Motor neuron (in vitro differentiated cells): ENCODE results near the gene UNC13D. TPM values are rescaled to one million over a fixed set of nuclear protein-coding genes. Genes with fewer than 3 reads are reported as not detected.
A peak's percentile ranks its signal among the peaks of the same experiment; 100 is the strongest.
"Not testable (repeated sequence)": the region's sequence is repeated elsewhere in the genome, so short reads cannot be mapped to it uniquely, and the experiment has no call there.

Experiments used
- ATAC-seq, 8 experiments: fragments of 200-7000 bp; cut with Tn5 transposase; replicated peaks in 6 of 8; 2 replicates each; pipeline ENCODE4 v1.8.0; 2021; ENCODE audit warnings: mild to moderate bottlenecking in 8 of 8, moderate library complexity in 8 of 8
- H3K27ac ChIP-seq, 2 donors: fragments of 250-450 bp; sonication (Bioruptor Pico); 2 replicates each; pipeline ENCODE4 v1.9.0; 2021; ENCODE audit warnings: antibody characterized with exemption in 2 of 2, mild to moderate bottlenecking in 2 of 2, moderate library complexity in 1 of 2
- H3K4me1 ChIP-seq, 2 donors: fragments of 250-450 bp; sonication (Bioruptor Pico); replicated peaks in 1 of 2; 2 replicates each; pipeline ENCODE4 v1.6.1; 2021; ENCODE audit warnings: antibody characterized with exemption in 2 of 2, mild to moderate bottlenecking in 2 of 2, moderate library complexity in 1 of 2
- H3K4me3 ChIP-seq, 5 donors: fragments of 250-450 bp; sonication (Bioruptor Pico); 2 replicates each; pipeline ENCODE4 v1.9.0; 2021; ENCODE audit warnings: antibody characterized with exemption in 5 of 5, mild to moderate bottlenecking in 5 of 5, moderate library complexity in 4 of 5
- WGBS, 10 experiments: fragments of 450-650 bp; shearing (Covaris generic); methylation state at CpG; one replicate each; pipeline ENCODE4 v1.0.0; 2022; 5-methylcytosine and 5-hydroxymethylcytosine counted together
- in situ Hi-C, 9 experiments: fragments of 400-800 bp; cut with MboI; loops; one replicate each; pipeline ENCODE4 v1.15.0; 2021; ENCODE audit warnings: low sequenced_read_pairs in 9 of 9, low pct_unique_long_range_greater_than_20kb in 2 of 9; ENCODE audit not compliant: unreplicated experiment in 9 of 9
- total RNA-seq, 8 experiments: library from RNA; unstranded; fragments of 300-600 nt; gene quantifications; 2 replicates each; pipeline versions ENCODE4 v1.2.3 to v1.2.4, GENCODE V29; 2022

UNC13D gene
- total RNA-seq, 8 experiments from 2014 or later: 0.87 to 9.1 (median 2.7) TPM

- no peak overlapping the region for H3K27ac ChIP-seq
- no peak for ATAC-seq
- H3K4me3 ChIP-seq: no peak overlapping the region
- in situ Hi-C loops: no loop called here
- 0 to 100% (median 74%) methylated on average over 1 to 7 of the region's 7 CpGs for WGBS, 10 experiments
- peaks cover 9 to 12% of the 10 kb centered on the region in 2 donors for H3K4me1 ChIP-seq
Measured at GRCh38 chr17:75853433-75853832, 9.2 kb upstream of the UNC13D start.

GRCh38 chr17:75851693-75851991, 7.4 kb upstream of the UNC13D start:
- H3K4me3 ChIP-seq, ATAC-seq, H3K27ac ChIP-seq, in situ Hi-C loops: not testable (repeated sequence)
- WGBS, 10 experiments: 83 to 98% (median 94%) methylated on average over 3 to 13 of the region's 15 CpGs; no CpG with 5 or more reads in 3 of the 10 experiments
- H3K4me1 ChIP-seq: peaks cover 18 to 23% of the 10 kb centered on the region in 2 donors

GRCh38 chr17:75850928-75851692, 6.9 kb upstream of the UNC13D start:
- 71 to 100% (median 89%) methylated on average over 2 to 7 of the region's 12 CpGs; no CpG with 5 or more reads in 1 of the 10 experiments for WGBS, 10 experiments
- Histone ChIP-seq H3K27ac (no peak overlapping the region), H3K4me1 (peaks cover 18 to 20% of the 10 kb centered on the region in 2 donors), H3K4me3 (no peak overlapping the region)
- no peak for ATAC-seq
- in situ Hi-C loops: no loop called here

GRCh38 chr17:75849724-75850123, 5.5 kb upstream of the UNC13D start:
- ATAC-seq: no peak
- no peak overlapping the region for H3K4me3 ChIP-seq
- peaks cover 30 to 34% of the 10 kb centered on the region in 2 donors for H3K4me1 ChIP-seq
- WGBS, 10 experiments: 86 to 100% (median 90%) methylated on average over 2 to 5 of the region's 9 CpGs; no CpG with 5 or more reads in 5 of the 10 experiments
- in situ Hi-C loops: no loop called here
- no peak overlapping the region for H3K27ac ChIP-seq

- Histone ChIP-seq H3K27ac (no peak overlapping the region), H3K4me3 (no peak overlapping the region), H3K4me1 (peaks cover 33 to 37% of the 10 kb centered on the region in 2 donors)
- 80 to 100% (median 97%) methylated on average over 1 to 10 of the region's 11 CpGs; no CpG with 5 or more reads in 3 of the 10 experiments for WGBS, 10 experiments
- in situ Hi-C loops: no loop called here
- no peak for ATAC-seq
Measured at GRCh38 chr17:75849279-75849646, 5.1 kb upstream of the UNC13D start.

GRCh38 chr17:75848523-75849278, 4.5 kb upstream of the UNC13D start:
- H3K27ac ChIP-seq: no peak overlapping the region
- peak in 4 of 8 experiments; percentile 2 to 47 (median 6) for ATAC-seq

GRCh38 chr17:75847614-75848522, 3.7 kb upstream of the UNC13D start:
- in situ Hi-C loops: no loop called here
- Histone ChIP-seq H3K4me3 (no peak overlapping the region), H3K4me1 (peaks cover 28 to 41% of the 10 kb centered on the region in 2 donors), H3K27ac (no peak overlapping the region)
- no peak for ATAC-seq
- WGBS, 10 experiments: 0 to 93% (median 78%) methylated on average over 1 to 8 of the region's 25 CpGs; no CpG with 5 or more reads in 4 of the 10 experiments

More at GRCh38 chr17:75848523-75849278, 4.5 kb upstream of the UNC13D start:
- 26 to 100% (median 63%) methylated on average over 1 to 8 of the region's 16 CpGs; no CpG with 5 or more reads in 1 of the 10 experiments for WGBS, 10 experiments
- Histone ChIP-seq H3K4me3 (no peak overlapping the region), H3K4me1 (peaks cover 28 to 39% of the 10 kb centered on the region in 2 donors)
- in situ Hi-C loops: no loop called here

- in situ Hi-C loops: no loop called here
- no peak overlapping the region for H3K27ac ChIP-seq
- H3K4me1 ChIP-seq: peaks cover 28 to 41% of the 10 kb centered on the region in 2 donors
- H3K4me3 ChIP-seq: no peak overlapping the region
- WGBS, 10 experiments: 50 to 100% (median 88%) methylated on average over 1 to 9 of the region's 34 CpGs; no CpG with 5 or more reads in 4 of the 10 experiments
- peak in 3 of 8 experiments; percentile 2 to 16 (median 16) for ATAC-seq
Measured at GRCh38 chr17:75846692-75847613, 2.7 kb upstream of the UNC13D start.

GRCh38 chr17:75845933-75846691, 1.9 kb upstream of the UNC13D start:
- 50 to 100% (median 82%) methylated on average over 1 to 8 of the region's 22 CpGs; no CpG with 5 or more reads in 3 of the 10 experiments for WGBS, 10 experiments
- Histone ChIP-seq H3K27ac (peak overlapping the region in 1 of 2 donors; percentile 51), H3K4me1 (peaks cover 28 to 41% of the 10 kb centered on the region in 2 donors), H3K4me3 (no peak overlapping the region)
- in situ Hi-C loops: no loop called here
- ATAC-seq: peak in 1 of 8 experiments; percentile 2

GRCh38 chr17:75845058-75845711, 981 bp upstream of the UNC13D start:
- peak overlapping the region; percentile 8 to 51 for H3K27ac ChIP-seq
- H3K4me3 ChIP-seq: no peak overlapping the region
- H3K4me1 ChIP-seq: peaks cover 28 to 41% of the 10 kb centered on the region in 2 donors
- whole genome bisulfite sequencing, 10 experiments: 7 to 75% (median 37%) methylated on average over 2 to 10 of the region's 21 CpGs; no CpG with 5 or more reads in 3 of the 10 experiments
- ATAC-seq: peak; percentile 63 to 85 (median 82)
- in situ Hi-C loops: no loop called here

GRCh38 chr17:75844530-75845057, 390 bp upstream of the UNC13D start:
- WGBS, 10 experiments: no CpG with 5 or more reads among the region's 14 CpGs
- Histone ChIP-seq H3K27ac (peak overlapping the region; percentile 8 to 50), H3K4me1 (peaks cover 28 to 41% of the 10 kb centered on the region in 2 donors), H3K4me3 (no peak overlapping the region)
- in situ Hi-C loops: no loop called here
- ATAC-seq: peak in 7 of 8 experiments; percentile 4 to 35 (median 17)
